IgD-negative memory B cell (primary cell): ENCODE results near the gene CLK1. TPM values are rescaled to one million over a fixed set of nuclear protein-coding genes. Genes with fewer than 3 reads are reported as not detected.
"Not testable (repeated sequence)": the region's sequence is repeated elsewhere in the genome, so short reads cannot be mapped to it uniquely, and the experiment has no call there.

Experiments
- H3K27ac Mint-ChIP-seq, 3 donors: one replicate each; pipeline ENCODE4 v1.8.0; 2020 to 2022; ENCODE audit warnings: mild to moderate bottlenecking in 3 of 3, mixed read lengths in 3 of 3, moderate library complexity in 1 of 3
- H3K27me3 Mint-ChIP-seq: one replicate; pipeline ENCODE4 v1.8.0; 2021; ENCODE audit warnings: mixed read lengths
- H3K36me3 Mint-ChIP-seq: one replicate; pipeline ENCODE4 v1.8.0; 2020; ENCODE audit warnings: mild to moderate bottlenecking, mixed read lengths
- H3K4me1 Mint-ChIP-seq, 3 donors: one replicate each; pipeline ENCODE4 v1.8.0; 2020 to 2022; ENCODE audit warnings: mixed read lengths in 3 of 3, mild to moderate bottlenecking in 1 of 3
- H3K4me3 Mint-ChIP-seq, 4 donors: one replicate each; pipeline ENCODE4 v1.8.0; 2020 to 2022; ENCODE audit warnings: mild to moderate bottlenecking in 4 of 4, mixed read lengths in 4 of 4, moderate library complexity in 3 of 4
- H3K9me3 Mint-ChIP-seq, 3 donors: one replicate each; pipeline ENCODE4 v1.8.0; 2020 to 2021; ENCODE audit warnings: mixed read lengths in 3 of 3, mild to moderate bottlenecking in 1 of 3
- polyA plus RNA-seq: library from polyadenylated mRNA; unstranded; fragments of 300-500 nt; fragmentation: Illumina TruSeq; gene quantifications from one replicate; pipeline ENCODE4 v1.2.3, GENCODE V29; 2021

Gene CLK1
- polyA plus RNA-seq, 1 donor from 2014 or later = 83.8 TPM

DNA sequence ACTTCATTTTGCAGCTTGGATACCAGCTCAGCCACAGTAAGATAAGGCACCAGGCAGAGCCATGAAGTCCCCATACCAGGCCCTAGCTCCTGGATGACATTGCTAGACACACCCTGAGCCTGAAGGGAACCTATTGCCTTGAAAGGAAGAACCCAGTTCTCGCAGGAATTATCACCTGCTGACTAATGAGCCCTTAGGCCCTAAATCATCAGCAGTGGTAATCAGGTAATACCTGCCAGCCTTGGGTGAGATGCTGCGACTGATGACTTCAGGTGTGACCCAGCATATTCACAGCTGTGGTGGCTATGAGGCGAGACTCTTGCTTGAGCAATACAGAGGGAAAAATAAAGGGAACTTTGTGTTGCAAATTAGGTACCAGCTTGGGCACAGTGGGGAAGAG lies 24.9 kb downstream of the CLK1 start:
- Mint-ChIP-seq H3K4me1 (peaks cover 0 to 2% (median 0%) of the 10 kb centered on the region in 3 donors), H3K9me3 (peaks cover 2 to 14% (median 9%) of the 10 kb centered on the region in 3 donors), H3K36me3 (peaks cover 7% of the 10 kb centered on the region), H3K27me3 (no peaks in the 10 kb centered on the region), H3K4me3 (no peak overlapping the region), H3K27ac (no peak overlapping the region)

DNA sequence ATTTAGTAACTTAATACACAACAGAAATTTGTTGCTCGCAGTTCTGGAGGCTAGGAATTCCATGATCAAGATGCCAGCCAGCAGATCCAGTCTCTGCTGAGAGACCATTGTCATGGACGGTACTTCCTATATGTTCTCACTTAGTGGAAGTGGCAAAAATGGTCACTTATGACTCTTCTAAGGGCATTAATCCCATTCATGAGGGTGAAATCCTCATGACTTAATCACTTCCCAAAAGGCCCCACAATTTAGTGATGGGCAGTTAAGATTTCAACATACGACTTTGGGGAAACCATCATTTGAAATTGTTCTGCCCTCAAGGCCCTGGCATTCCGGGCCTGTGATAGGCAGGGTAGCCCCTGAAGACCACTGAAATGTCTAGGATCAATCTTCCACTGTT lies 29.8 kb downstream of the CLK1 start:
- Mint-ChIP-seq H3K27me3 (no peaks in the 10 kb centered on the region), H3K4me1 (peaks cover 0 to 2% (median 0%) of the 10 kb centered on the region in 3 donors), H3K27ac (no peak overlapping the region)

DNA sequence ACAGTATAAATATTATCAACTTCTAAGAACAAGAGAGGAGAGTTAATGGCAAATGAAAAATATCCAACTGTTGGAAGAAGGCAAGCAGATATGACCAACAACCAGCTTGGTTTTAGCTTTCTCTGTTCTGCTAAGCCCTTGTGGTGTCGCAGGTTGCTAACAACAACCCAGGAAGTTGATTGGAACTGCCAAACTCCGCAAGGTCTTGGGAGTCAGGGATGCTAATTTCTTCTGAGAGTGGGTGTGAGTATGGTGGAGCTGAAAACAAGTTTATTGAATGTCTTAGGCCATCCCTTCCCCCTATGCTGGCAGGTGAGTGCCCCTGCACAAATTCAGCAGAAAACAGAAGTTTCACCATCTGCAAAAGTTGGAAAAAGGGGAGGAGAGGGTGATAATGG lies 35.2 kb downstream of the CLK1 start:
- Mint-ChIP-seq H3K9me3 (no peaks in the 10 kb centered on the region), H3K27me3 (no peaks in the 10 kb centered on the region), H3K4me3 (no peak overlapping the region), H3K4me1 (no peaks in the 10 kb centered on the region), H3K27ac (peak overlapping the region in 1 of 3 donors; percentile 80), H3K36me3 (peaks cover 3% of the 10 kb centered on the region)

More for the DNA sequence above, 29.8 kb downstream of the CLK1 start:
- Mint-ChIP-seq H3K9me3 (peaks cover 2 to 14% (median 9%) of the 10 kb centered on the region in 3 donors), H3K36me3 (peaks cover 5% of the 10 kb centered on the region), H3K4me3 (no peak overlapping the region)

- Mint-ChIP-seq H3K9me3 (no peaks in the 10 kb centered on the region), H3K4me1 (no peaks in the 10 kb centered on the region), H3K36me3 (peaks cover 3% of the 10 kb centered on the region), H3K27me3 (no peaks in the 10 kb centered on the region), H3K4me3 (no peak overlapping the region), H3K27ac (no peak overlapping the region)
Measured at GRCh38 chr2:200828572-200829257, 35.7 kb downstream of the CLK1 start.

DNA sequence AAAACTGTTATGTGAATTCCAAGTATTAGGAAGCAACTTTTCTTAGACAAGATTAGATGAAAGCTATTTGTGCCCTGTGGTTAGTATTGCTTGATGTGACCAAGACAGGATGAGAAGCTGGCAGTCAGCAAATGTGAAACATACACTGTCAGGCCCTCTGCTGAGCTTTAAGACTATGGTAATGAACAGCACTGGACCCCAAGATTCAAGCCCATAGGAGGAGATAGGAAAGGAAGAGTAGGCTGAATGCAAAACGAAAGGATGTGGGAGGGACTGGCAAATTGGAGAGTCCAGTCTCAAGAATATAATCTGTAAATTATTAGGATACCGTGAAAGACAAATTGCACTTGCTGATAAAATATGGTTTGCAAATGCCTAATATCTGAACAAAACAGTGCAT lies 36.4 kb downstream of the CLK1 start:
- H3K27ac Mint-ChIP-seq = no peak overlapping the region
- no peaks in the 10 kb centered on the region for H3K9me3 Mint-ChIP-seq
- H3K4me1 Mint-ChIP-seq = no peaks in the 10 kb centered on the region
- no peak overlapping the region for H3K4me3 Mint-ChIP-seq
- H3K36me3 Mint-ChIP-seq = peaks cover 3% of the 10 kb centered on the region
- H3K27me3 Mint-ChIP-seq = no peaks in the 10 kb centered on the region

- no peak overlapping the region for H3K4me3 Mint-ChIP-seq
- H3K4me1 Mint-ChIP-seq = no peaks in the 10 kb centered on the region
- H3K9me3 Mint-ChIP-seq = no peaks in the 10 kb centered on the region
- peaks cover 4% of the 10 kb centered on the region for H3K36me3 Mint-ChIP-seq
- no peaks in the 10 kb centered on the region for H3K27me3 Mint-ChIP-seq
- no peak overlapping the region for H3K27ac Mint-ChIP-seq
Measured at GRCh38 chr2:200821686-200822245, 42.7 kb downstream of the CLK1 start.

- H3K9me3 Mint-ChIP-seq = no peaks in the 10 kb centered on the region
- no peaks in the 10 kb centered on the region for H3K27me3 Mint-ChIP-seq
- H3K4me3 Mint-ChIP-seq = no peak overlapping the region
- peak overlapping the region in 1 of 3 donors; percentile 10 for H3K27ac Mint-ChIP-seq
- peaks cover 0 to under 1% (median 0%) of the 10 kb centered on the region in 3 donors for H3K4me1 Mint-ChIP-seq
- peaks cover 6% of the 10 kb centered on the region for H3K36me3 Mint-ChIP-seq
Measured at GRCh38 chr2:200820573-200821234, 43.8 kb downstream of the CLK1 start.

GRCh38 chr2:200818732-200819131 lies 45.7 kb downstream of the CLK1 start:
- Mint-ChIP-seq H3K4me1 (peaks cover 6 to 12% (median 10%) of the 10 kb centered on the region in 3 donors), H3K27ac (peak overlapping the region in 1 of 3 donors; percentile 64)
- not testable (repeated sequence) for H3K4me3 Mint-ChIP-seq, H3K36me3 Mint-ChIP-seq, H3K27me3 Mint-ChIP-seq, H3K9me3 Mint-ChIP-seq

DNA sequence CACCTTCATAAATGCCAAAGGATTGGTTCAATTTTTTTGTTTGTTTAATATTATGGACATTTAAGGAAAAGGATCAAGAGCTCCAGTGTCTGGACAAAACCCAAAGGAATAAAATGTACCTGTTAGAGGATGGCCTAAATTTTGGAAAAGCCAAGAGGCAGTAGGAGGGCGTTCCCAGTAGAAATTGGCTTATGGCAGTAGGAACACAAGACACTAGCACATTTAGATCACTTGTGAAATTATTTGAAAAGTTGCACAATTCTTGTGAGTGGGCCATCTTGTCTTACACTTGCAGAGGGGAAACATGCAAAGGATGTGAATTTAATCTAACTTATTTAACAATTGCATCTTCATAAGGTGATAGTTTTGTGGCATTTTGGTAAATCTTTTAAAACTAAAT lies 49.5 kb downstream of the CLK1 start:
- peak overlapping the region in 1 of 4 donors; percentile 81 for H3K4me3 Mint-ChIP-seq
- H3K36me3 Mint-ChIP-seq = peaks cover 2% of the 10 kb centered on the region

GRCh38 chr2:200814276-200814815 lies 50.1 kb downstream of the CLK1 start:
- peaks cover 2% of the 10 kb centered on the region for H3K36me3 Mint-ChIP-seq
- H3K27me3 Mint-ChIP-seq = no peaks in the 10 kb centered on the region
- H3K4me1 Mint-ChIP-seq = peaks cover 23 to 28% (median 27%) of the 10 kb centered on the region in 3 donors
- H3K27ac Mint-ChIP-seq = peak overlapping the region; percentile 9 to 45 (median 21)
- H3K9me3 Mint-ChIP-seq = no peaks in the 10 kb centered on the region
- H3K4me3 Mint-ChIP-seq = peak overlapping the region in 2 of 4 donors; percentile 10 to 81

More for the DNA sequence above, 49.5 kb downstream of the CLK1 start:
- Mint-ChIP-seq H3K9me3 (no peaks in the 10 kb centered on the region), H3K27ac (peak overlapping the region in 1 of 3 donors; percentile 21), H3K4me1 (peaks cover 22 to 28% (median 27%) of the 10 kb centered on the region in 3 donors), H3K27me3 (no peaks in the 10 kb centered on the region)

DNA sequence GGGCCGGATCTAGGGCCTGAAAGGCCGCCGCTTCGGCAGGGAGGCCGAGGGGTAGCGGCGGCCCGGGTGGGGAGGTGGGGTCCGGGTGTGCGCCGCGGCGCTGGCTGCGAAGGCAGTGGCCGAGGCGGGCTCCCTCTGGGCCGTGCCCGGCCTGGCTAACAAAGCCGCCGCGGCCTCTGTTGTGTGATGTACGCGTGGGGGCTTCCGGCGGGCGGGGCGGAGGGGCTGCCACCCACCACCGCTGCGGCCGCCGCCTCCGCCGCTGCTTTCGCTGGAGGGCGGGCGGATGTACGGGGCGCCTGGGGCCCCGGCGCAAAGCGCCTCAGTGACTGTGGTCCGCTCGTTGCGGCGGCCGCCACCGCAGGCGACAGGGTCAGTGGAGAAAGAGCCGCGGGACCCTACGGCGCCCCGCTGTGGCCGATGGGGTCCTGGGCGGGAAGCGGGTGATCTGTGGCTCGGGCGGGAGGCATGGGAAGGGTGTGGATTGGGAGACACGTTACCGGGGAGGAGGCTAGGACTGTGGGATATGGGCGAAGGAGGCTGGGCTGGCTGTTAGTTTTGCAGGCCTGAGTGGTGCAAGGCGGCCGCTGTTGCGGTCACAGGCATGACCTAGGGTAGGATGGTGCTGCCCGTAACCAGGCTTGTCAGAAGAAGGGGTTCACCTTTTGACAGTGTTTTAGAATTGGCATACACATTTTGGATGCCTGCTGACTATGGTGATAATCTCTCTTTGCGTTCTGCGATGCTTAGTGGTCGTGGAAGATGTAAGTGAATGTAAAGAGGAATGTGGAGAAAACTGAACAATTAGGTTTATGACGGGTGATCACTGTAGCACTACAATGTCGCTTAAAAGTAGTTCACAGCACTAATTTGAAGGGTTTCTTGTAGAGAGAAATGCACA lies 52.1 kb downstream of the CLK1 start:
- no peaks in the 10 kb centered on the region for H3K27me3 Mint-ChIP-seq
- H3K27ac Mint-ChIP-seq = peak overlapping the region; percentile 87 to 99 (median 97)
- no peaks in the 10 kb centered on the region for H3K9me3 Mint-ChIP-seq
- H3K4me3 Mint-ChIP-seq = peak overlapping the region; percentile 94 to 99 (median 96)
- peaks cover 23 to 28% (median 27%) of the 10 kb centered on the region in 3 donors for H3K4me1 Mint-ChIP-seq
- peaks cover 2% of the 10 kb centered on the region for H3K36me3 Mint-ChIP-seq

- H3K36me3 Mint-ChIP-seq = peaks cover 2% of the 10 kb centered on the region
- peaks cover 23 to 28% (median 27%) of the 10 kb centered on the region in 3 donors for H3K4me1 Mint-ChIP-seq
- H3K27ac Mint-ChIP-seq = peak within 1 kb of the TSS; percentile 97 to 99 (median 99)
- no peaks in the 10 kb centered on the region for H3K27me3 Mint-ChIP-seq
- H3K9me3 Mint-ChIP-seq = no peaks in the 10 kb centered on the region
- H3K4me3 Mint-ChIP-seq = peak within 1 kb of the TSS; percentile 94 to 99 (median 96)
Measured at GRCh38 chr2:200811333-200812121, 52.9 kb downstream of the CLK1 start, which contains the start of gene BZW1. TSS of gene BZW1 (plus strand) at chr2:200811910. CDS start at chr2:200813218, 1,308 bp downstream.

DNA sequence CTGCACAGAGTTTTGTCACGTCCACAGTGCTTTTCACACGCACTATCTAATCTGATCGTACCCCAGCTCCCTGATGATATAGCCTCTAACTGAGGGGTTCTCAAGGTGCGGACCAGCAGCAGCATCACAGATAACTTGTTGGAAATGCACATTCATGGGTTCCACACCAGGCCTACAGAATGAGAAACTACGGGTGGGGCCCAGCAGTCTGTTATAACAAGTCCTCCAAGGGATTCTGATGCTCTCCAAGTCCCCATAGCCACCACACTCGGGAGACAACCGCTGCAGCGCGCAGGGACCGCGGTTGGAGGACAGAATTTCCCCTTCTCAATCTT lies 53.5 kb downstream of the CLK1 start:
- Mint-ChIP-seq H3K4me1 (peaks cover 23 to 28% (median 27%) of the 10 kb centered on the region in 3 donors), H3K27me3 (no peaks in the 10 kb centered on the region), H3K36me3 (no peaks in the 10 kb centered on the region), H3K4me3 (peak overlapping the region; percentile 94 to 99 (median 96)), H3K27ac (peak overlapping the region; percentile 97 to 99 (median 99)), H3K9me3 (no peaks in the 10 kb centered on the region)
